Osteocyte (in vitro differentiated cells): ENCODE measurements around the gene PCSK6. TPM values are rescaled to one million over a fixed set of nuclear protein-coding genes. Genes with fewer than 3 reads are reported as not detected.

Experiments
- DNase-seq: peaks from one replicate; pipeline ENCODE4 v3.0.0; 2021; ENCODE audit warnings: mixed read lengths; ENCODE audit not compliant: unreplicated experiment; ENCODE audit errors: extremely low spot score
- H3K27ac Mint-ChIP-seq: one replicate; pipeline ENCODE4 v1.8.0; 2021; ENCODE audit warnings: mild to moderate bottlenecking, mixed read lengths; ENCODE audit not compliant: unreplicated experiment
- H3K27me3 Mint-ChIP-seq: one replicate; pipeline ENCODE4 v1.8.0; 2021; ENCODE audit warnings: mixed read lengths; ENCODE audit not compliant: unreplicated experiment
- H3K36me3 Mint-ChIP-seq: one replicate; pipeline ENCODE4 v1.8.0; 2021; ENCODE audit warnings: mixed read lengths; ENCODE audit not compliant: unreplicated experiment
- H3K4me1 Mint-ChIP-seq: one replicate; pipeline ENCODE4 v1.8.0; 2021; ENCODE audit warnings: mixed read lengths; ENCODE audit not compliant: unreplicated experiment
- H3K4me3 Mint-ChIP-seq: one replicate; pipeline ENCODE4 v1.8.0; 2021; ENCODE audit warnings: mild to moderate bottlenecking, moderate library complexity, mixed read lengths; ENCODE audit not compliant: unreplicated experiment
- H3K9me3 Mint-ChIP-seq: one replicate; pipeline ENCODE4 v1.8.0; 2021; ENCODE audit warnings: mixed read lengths; ENCODE audit not compliant: unreplicated experiment
- total RNA-seq: library from RNA; stranded (reverse); gene quantifications from 2 replicates; pipeline ENCODE4 v1.2.1, GENCODE V29; 2021
- TF ChIP-seq, protein P1 (sequence below): fragments of 200-600 bp; sonication (generic); IDR thresholded peaks from 2 replicates; pipeline ENCODE4 v1.5.0; 2021; ENCODE audit warnings: antibody characterized with exemption, mild to moderate bottlenecking, moderate library complexity

The PCSK6 gene
- total RNA-seq, 1 donor from 2014 or later: 0.43 TPM

DNA sequence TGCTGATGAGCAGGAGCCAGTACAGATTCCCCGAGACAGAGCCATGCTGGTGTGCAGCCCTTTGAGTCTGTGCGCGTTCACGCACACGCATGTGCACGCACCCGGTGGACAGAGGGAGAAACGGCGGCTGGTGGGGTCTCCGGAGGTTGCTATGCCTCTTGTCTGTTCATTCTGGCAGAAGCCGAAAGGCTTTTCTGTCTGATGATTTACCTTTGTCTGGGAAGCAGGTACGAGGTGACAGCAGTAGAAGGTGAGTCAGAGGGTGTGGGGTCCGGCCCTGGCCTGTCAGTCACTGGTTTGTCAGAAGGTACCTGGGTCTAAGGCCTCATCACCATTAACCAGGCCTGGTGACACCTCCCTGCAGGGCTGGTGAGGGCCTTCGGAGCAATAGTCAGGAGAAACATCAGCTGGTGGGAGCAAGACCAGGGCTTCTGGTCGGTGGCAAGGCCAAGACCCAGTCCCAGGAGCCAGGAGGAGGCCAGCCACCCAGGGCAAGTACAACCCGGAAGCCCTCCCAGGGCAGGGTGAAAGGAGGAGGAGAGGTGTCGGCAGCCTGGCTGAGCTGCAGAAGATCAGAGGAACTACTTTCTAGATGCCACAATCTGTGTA, 7.5 kb downstream of the PCSK6 start:
- Mint-ChIP-seq H3K36me3 (no peaks in the 10 kb centered on the region), H3K27me3 (peaks cover 41% of the 10 kb centered on the region), H3K4me1 (peaks cover 11% of the 10 kb centered on the region), H3K9me3 (no peaks in the 10 kb centered on the region), H3K4me3 (no peak overlapping the region), H3K27ac (no peak overlapping the region)
- DNase-seq: no peak
- TF ChIP-seq, protein P1, sequence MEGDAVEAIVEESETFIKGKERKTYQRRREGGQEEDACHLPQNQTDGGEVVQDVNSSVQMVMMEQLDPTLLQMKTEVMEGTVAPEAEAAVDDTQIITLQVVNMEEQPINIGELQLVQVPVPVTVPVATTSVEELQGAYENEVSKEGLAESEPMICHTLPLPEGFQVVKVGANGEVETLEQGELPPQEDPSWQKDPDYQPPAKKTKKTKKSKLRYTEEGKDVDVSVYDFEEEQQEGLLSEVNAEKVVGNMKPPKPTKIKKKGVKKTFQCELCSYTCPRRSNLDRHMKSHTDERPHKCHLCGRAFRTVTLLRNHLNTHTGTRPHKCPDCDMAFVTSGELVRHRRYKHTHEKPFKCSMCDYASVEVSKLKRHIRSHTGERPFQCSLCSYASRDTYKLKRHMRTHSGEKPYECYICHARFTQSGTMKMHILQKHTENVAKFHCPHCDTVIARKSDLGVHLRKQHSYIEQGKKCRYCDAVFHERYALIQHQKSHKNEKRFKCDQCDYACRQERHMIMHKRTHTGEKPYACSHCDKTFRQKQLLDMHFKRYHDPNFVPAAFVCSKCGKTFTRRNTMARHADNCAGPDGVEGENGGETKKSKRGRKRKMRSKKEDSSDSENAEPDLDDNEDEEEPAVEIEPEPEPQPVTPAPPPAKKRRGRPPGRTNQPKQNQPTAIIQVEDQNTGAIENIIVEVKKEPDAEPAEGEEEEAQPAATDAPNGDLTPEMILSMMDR: no peak

DNA sequence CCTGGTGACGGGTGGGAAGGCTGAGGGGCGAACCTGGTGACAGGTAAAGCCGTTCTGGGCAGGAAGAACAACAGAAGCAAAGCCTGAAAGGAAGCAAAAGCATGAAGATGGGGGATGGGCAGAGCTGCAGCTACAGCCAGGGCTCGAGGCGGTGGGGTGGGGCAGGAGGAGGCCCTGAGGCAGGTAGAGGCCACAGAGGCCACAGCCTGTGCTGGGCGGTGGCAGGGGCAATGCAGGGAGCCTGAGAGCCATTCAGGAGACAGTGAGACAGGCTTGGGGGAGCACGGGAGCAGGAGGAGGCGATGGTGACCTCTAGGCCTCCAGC, 8.2 kb downstream of the PCSK6 start:
- Mint-ChIP-seq H3K4me3 (no peak overlapping the region), H3K27me3 (peaks cover 36% of the 10 kb centered on the region), H3K9me3 (no peaks in the 10 kb centered on the region), H3K27ac (no peak overlapping the region), H3K4me1 (peaks cover 11% of the 10 kb centered on the region), H3K36me3 (no peaks in the 10 kb centered on the region)
- DNase-seq: no peak
- TF ChIP-seq, protein P1: no peak

DNA sequence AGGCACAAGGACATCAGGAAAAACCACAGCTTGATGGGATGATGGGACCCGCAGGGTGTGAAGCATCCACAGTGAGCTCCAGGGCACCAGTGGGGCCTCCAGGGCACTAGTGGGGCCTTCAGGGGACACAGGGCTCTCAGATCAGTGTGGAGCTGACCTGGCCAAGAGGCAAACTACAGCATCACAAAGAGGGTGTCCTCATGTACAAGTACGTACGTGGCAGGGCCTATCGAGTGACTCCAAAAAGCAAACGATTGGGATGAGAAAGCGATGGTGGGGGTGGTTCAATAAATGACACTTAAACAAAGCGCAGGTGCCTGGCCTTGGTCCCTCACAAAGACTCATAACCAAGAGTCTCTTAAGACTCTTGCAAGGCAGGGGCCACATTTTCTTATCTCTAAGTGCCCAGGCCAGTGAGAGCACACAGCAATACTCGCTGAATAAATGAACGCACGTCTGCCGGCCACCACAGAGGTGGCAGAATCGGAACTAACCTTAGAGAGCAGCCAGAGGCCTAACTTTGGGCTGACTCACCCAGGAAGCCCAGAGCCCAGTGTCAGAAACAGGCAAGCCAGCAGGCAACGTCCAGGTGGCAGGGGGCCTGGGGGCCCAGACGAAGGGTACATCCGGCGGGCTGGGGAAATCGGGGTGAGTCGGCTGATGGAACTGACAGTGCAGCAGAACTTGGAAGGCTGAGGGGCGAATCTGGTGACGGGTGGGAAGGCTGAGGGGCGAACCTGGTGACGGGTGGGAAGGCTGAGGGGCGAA, 8.7 kb downstream of the PCSK6 start:
- H3K9me3 Mint-ChIP-seq: no peaks in the 10 kb centered on the region
- H3K4me1 Mint-ChIP-seq: peaks cover 11% of the 10 kb centered on the region
- H3K4me3 Mint-ChIP-seq: no peak overlapping the region
- TF ChIP-seq, protein P1: no peak
- H3K27me3 Mint-ChIP-seq: peaks cover 33% of the 10 kb centered on the region
- no peaks in the 10 kb centered on the region for H3K36me3 Mint-ChIP-seq
- H3K27ac Mint-ChIP-seq: no peak overlapping the region
- no peak for DNase-seq

DNA sequence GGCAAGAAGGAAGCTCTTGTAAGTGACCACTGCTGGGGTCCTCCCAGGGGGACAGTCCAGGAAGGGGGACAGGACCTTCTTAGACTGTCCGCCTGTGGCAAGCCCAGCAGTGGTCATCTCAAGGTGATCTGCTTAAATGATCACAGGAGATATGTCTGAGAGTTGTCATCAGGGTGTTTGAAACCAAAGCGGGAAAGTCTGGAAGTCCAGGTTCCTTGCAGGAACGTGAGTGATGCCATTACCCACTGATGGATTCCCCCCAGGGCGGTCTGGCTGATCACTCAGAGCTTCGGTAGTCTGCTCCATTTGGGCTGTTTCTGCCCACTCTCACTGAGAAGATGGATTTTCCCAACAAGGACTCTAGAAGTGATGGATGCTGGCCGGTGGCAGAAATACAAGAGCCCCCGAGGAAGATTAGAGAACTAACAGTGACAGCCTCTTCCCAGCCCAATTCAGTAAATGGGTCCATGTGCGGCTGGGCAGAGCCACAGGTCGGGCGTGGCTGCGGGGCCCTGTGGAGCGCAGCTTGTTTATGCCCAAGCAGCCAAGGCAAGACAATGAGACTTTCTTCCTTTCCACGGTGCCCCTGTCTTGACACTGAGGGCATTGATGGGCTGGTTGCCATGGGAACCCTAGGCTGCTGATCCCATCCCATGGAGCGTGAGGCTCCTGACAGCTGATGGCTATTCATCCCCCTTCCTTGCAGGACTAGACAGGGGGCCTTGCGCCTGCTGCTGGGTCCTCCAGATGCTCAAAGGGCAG, 9.5 kb downstream of the PCSK6 start:
- Mint-ChIP-seq H3K4me3 (no peak overlapping the region), H3K36me3 (no peaks in the 10 kb centered on the region), H3K9me3 (no peaks in the 10 kb centered on the region), H3K27ac (no peak overlapping the region), H3K4me1 (peaks cover 11% of the 10 kb centered on the region), H3K27me3 (peaks cover 28% of the 10 kb centered on the region)
- no peak for DNase-seq
- TF ChIP-seq, protein P1: no peak

DNA sequence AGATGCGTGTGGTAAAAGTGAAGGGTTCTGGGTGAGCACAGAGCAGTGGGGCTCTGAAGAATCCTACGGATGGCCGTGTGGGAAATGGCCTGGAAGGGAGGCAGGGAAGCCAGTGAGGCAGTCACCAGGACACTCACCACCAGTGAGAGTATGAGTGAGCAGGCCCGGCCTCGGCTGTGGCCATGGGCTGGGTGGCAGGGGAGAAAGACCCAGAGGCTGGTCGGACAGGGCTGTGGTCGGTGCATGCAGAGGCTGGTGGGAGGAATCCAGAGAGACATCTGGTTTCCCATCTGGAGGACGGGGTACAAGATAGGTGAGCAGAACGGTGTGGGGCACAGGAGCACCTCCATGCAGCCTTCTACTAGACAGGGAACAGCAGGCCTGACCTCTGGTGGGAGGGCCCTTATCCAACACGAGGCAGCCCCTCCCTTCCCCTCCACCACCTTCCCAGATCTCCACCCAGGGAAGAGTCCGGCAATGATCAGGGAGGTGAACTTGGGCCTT, 10.1 kb downstream of the PCSK6 start:
- H3K4me3 Mint-ChIP-seq: no peak overlapping the region
- no peak for DNase-seq
- H3K27ac Mint-ChIP-seq: no peak overlapping the region
- peaks cover 11% of the 10 kb centered on the region for H3K4me1 Mint-ChIP-seq
- peaks cover 27% of the 10 kb centered on the region for H3K27me3 Mint-ChIP-seq
- H3K9me3 Mint-ChIP-seq: no peaks in the 10 kb centered on the region
- H3K36me3 Mint-ChIP-seq: no peaks in the 10 kb centered on the region
- TF ChIP-seq, protein P1: no peak
